ENCODE results near the gene STK39.

GRCh38 chr2:168030862-168031624, 216.4 kb downstream of the STK39 start:
- TF ChIP-seq SUZ12 (IDR thresholded peaks at IDR 0.05; ENCODE audit: extremely low read depth, insufficient read depth, insufficient read length) (no peak), YY1 (IDR thresholded peaks at IDR 0.05; ENCODE audit: insufficient read depth, insufficient read length) (no peak), ZNF274 (IDR thresholded peaks at IDR 0.05; ENCODE audit: low read depth, low read length) (no peak)
